K562 (cell line): ENCODE results near the gene RABGAP1L. TPM values are rescaled to one million over a fixed set of nuclear protein-coding genes. Genes with fewer than 3 reads are reported as not detected.

ENCODE experiments used
- BRD4 ChIP-seq: fragments of 200-600 bp; sonication (generic); IDR thresholded peaks from 2 replicates; pipeline ENCODE4 v1.6.1; 2017; ENCODE audit warnings: inconsistent platforms
- CXXC5 ChIP-seq: fragments of 250-450 bp; sonication (Bioruptor Pico); IDR thresholded peaks from 2 replicates; pipeline ENCODE4 v1.8.0; 2022; ENCODE audit warnings: inconsistent platforms, mild to moderate bottlenecking, moderate library complexity
- DPF2 ChIP-seq: fragments of 450-650 bp; IDR thresholded peaks from 2 replicates; pipeline ENCODE4 v1.6.1; 2016
- HSF4 ChIP-seq: fragments of 250-450 bp; sonication (Bioruptor Pico); IDR thresholded peaks from 2 replicates; pipeline ENCODE4 v2.1.2; 2022; ENCODE audit warnings: mild to moderate bottlenecking, moderate library complexity, borderline replicate concordance
- KHSRP ChIP-seq: fragments of 450-650 bp; IDR thresholded peaks from 2 replicates; pipeline ENCODE4 v1.6.1; 2017
- LCOR ChIP-seq: sonication (generic); formaldehyde crosslinking; IDR thresholded peaks from 2 replicates; pipeline ENCODE4 v1.8.0; 2022; ENCODE audit warnings: mild to moderate bottlenecking, missing genetic modification reagents
- RAD21 ChIP-seq, 2 experiments: fragments of 250-450 bp in 1 of 2; fragments of 450-650 bp in 1 of 2; sonication (Bioruptor Pico) in 1 of 2; formaldehyde crosslinking in 1 of 2; IDR thresholded peaks in 1 of 2; conservative IDR thresholded peaks in 1 of 2; 2 replicates each; pipeline versions ENCODE4 v1.4.0 to v1.8.0; 2020 to 2022; ENCODE audit warnings: mild to moderate bottlenecking in 2 of 2, moderate library complexity in 1 of 2
- RBM17 ChIP-seq: fragments of 200-400 bp; formaldehyde crosslinking; IDR thresholded peaks from 2 replicates; pipeline ENCODE4 v1.6.1; 2017; ENCODE audit warnings: low read depth, mild to moderate bottlenecking, low read length, borderline replicate concordance
- SLC30A9 ChIP-seq: fragments of 250-450 bp; sonication (Bioruptor Pico); IDR thresholded peaks from 2 replicates; pipeline ENCODE4 v1.8.0; 2022; ENCODE audit warnings: mild to moderate bottlenecking, moderate library complexity
- STAT5B ChIP-seq: fragments of 250-450 bp; sonication (Bioruptor Pico); IDR thresholded peaks from 2 replicates; pipeline ENCODE4 v1.8.0; 2021; ENCODE audit warnings: mild to moderate bottlenecking, inconsistent platforms
- TEAD2 ChIP-seq: fragments of 450-650 bp; IDR thresholded peaks from 2 replicates; pipeline ENCODE4 v1.6.1; 2016; ENCODE audit warnings: missing genetic modification characterization, control low read depth, missing compliant biosample characterization
- ZBTB1 ChIP-seq: sonication (generic); formaldehyde crosslinking; IDR thresholded peaks from 2 replicates; pipeline ENCODE4 v1.8.1; 2023; ENCODE audit warnings: missing genetic modification reagents, low read depth, mild to moderate bottlenecking, borderline replicate concordance
- ZBTB8A ChIP-seq: fragments of 450-650 bp; IDR thresholded peaks from 2 replicates; pipeline ENCODE4 v1.6.1; 2018; ENCODE audit warnings: mild to moderate bottlenecking, moderate library complexity; ENCODE audit not compliant: partially characterized antibody
- ZC3H4 ChIP-seq: sonication (generic); formaldehyde crosslinking; IDR thresholded peaks from 2 replicates; pipeline ENCODE4 v1.9.0; 2021; ENCODE audit warnings: missing genetic modification reagents, borderline replicate concordance
- ZKSCAN1 ChIP-seq: fragments of 150-350 bp; IDR thresholded peaks from 2 replicates; pipeline ENCODE4 v1.6.1; 2016; ENCODE audit warnings: low read depth, low read length
- ZNF239 ChIP-seq: fragments of 250-450 bp; sonication (Bioruptor Pico); IDR thresholded peaks from 2 replicates; pipeline ENCODE4 v1.4.0; 2020; ENCODE audit warnings: mild to moderate bottlenecking
- ZNF41 ChIP-seq: fragments of 250-450 bp; sonication (Bioruptor Pico); conservative IDR thresholded peaks from 2 replicates; pipeline ENCODE4 v1.4.0; 2020; ENCODE audit warnings: mild to moderate bottlenecking
- ZNF431 ChIP-seq: sonication (generic); formaldehyde crosslinking; IDR thresholded peaks from 2 replicates; pipeline ENCODE4 v1.8.0; 2022; ENCODE audit warnings: mild to moderate bottlenecking, missing genetic modification reagents
- ZNF57 ChIP-seq: fragments of 450-650 bp; formaldehyde crosslinking; IDR thresholded peaks from 2 replicates; pipeline ENCODE4 v1.4.0; 2020; ENCODE audit warnings: mild to moderate bottlenecking, moderate library complexity
- ZNF696 ChIP-seq: fragments of 250-450 bp; sonication (Bioruptor Pico); conservative IDR thresholded peaks from 2 replicates; pipeline ENCODE4 v1.4.0; 2020; ENCODE audit warnings: mild to moderate bottlenecking, moderate library complexity
- polyA plus RNA-seq, 8 experiments: library from polyadenylated mRNA; depleted of rRNA in 4 of 8; stranded (reverse) in 5 of 8; unstranded in 3 of 8; fragments of >200 nt; fragmentation: Nextera tagmentation in 2 of 8; fragmentation: Illumina TruSeq in 1 of 8; extraction: Ambion mirVana in 2 of 8; extraction: Trizol in 1 of 8; gene quantifications; 2 replicates each; pipeline versions ENCODE4 v1.2.1 to v1.2.3, GENCODE V29; 2011 to 2014; ENCODE audit warnings: inconsistent platforms in 1 of 8, missing spikeins in 1 of 8
- total RNA-seq, 7 experiments: library from RNA; depleted of rRNA in 6 of 7; stranded (reverse); fragments of >200 nt in 6 of 7; fragmentation: Illumina TruSeq in 2 of 7; extraction: Trizol in 2 of 7; gene quantifications; 2 replicates each; pipeline versions ENCODE4 v1.2.1 to v1.2.3, GENCODE V29; 2011 to 2021; ENCODE audit warnings: low replicate concordance in 1 of 7
- TF ChIP-seq, protein P1 (sequence below): fragments of 450-650 bp; IDR thresholded peaks from 2 replicates; pipeline ENCODE4 v1.6.1; 2018; ENCODE audit not compliant: partially characterized antibody
- TF ChIP-seq, protein P2 (sequence below): fragments of 450-650 bp; IDR thresholded peaks from 2 replicates; pipeline ENCODE4 v1.6.1; 2016
- TF ChIP-seq, protein P3 (sequence below): fragments of 450-650 bp; formaldehyde crosslinking; IDR thresholded peaks from 2 replicates; pipeline ENCODE4 v1.4.0; 2022; ENCODE audit warnings: mild to moderate bottlenecking, moderate library complexity

Gene RABGAP1L
- total and polyA plus RNA-seq, 9 of the 15 experiments (the other 6 are each of a cell fraction or from before 2014, with no cell fraction given) = 16.5 to 44.9 (median 26.7) TPM

DNA sequence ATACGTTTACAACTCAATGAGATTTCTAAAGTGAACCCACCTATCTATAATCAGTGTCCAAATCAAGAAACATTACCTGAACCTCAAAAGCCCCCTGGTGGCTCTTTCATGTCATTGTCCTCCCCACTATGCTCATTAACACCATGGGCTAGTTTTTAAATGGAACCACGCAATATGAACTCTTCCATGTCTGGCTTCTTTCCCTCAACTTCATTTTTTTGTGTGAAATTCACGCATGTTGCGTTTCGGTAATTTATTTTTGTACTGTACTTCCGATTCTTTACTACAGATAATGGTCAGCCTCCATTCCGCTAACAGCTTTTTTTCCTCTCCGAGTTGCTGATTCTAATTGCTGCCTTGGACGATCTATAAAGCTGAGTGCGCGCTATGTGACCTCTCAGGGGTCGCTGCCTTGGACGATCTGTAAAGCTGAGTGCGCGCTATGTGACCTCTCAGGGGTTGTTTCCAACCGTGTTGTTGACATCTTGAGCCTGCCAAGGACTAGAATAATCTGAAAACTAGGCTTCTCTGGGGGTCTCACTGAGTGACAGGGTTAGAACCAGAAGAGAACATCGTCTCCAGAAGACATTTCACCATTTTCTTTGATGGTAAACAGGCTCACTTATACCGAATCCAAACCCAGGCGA lies 839.4 kb downstream of the RABGAP1L start (continued):
- TF ChIP-seq, protein P1, sequence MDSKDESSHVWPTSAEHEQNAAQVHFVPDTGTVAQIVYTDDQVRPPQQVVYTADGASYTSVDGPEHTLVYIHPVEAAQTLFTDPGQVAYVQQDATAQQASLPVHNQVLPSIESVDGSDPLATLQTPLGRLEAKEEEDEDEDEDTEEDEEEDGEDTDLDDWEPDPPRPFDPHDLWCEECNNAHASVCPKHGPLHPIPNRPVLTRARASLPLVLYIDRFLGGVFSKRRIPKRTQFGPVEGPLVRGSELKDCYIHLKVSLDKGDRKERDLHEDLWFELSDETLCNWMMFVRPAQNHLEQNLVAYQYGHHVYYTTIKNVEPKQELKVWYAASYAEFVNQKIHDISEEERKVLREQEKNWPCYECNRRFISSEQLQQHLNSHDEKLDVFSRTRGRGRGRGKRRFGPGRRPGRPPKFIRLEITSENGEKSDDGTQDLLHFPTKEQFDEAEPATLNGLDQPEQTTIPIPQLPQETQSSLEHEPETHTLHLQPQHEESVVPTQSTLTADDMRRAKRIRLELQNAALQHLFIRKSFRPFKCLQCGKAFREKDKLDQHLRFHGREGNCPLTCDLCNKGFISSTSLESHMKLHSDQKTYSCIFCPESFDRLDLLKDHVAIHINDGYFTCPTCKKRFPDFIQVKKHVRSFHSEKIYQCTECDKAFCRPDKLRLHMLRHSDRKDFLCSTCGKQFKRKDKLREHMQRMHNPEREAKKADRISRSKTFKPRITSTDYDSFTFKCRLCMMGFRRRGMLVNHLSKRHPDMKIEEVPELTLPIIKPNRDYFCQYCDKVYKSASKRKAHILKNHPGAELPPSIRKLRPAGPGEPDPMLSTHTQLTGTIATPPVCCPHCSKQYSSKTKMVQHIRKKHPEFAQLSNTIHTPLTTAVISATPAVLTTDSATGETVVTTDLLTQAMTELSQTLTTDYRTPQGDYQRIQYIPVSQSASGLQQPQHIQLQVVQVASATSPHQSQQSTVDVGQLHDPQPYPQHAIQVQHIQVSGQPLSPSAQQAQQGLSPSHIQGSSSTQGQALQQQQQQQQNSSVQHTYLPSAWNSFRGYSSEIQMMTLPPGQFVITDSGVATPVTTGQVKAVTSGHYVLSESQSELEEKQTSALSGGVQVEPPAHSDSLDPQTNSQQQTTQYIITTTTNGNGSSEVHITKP = peak; percentile 46
- TF ChIP-seq RAD21 (CRISPR knock-in tag; conservative IDR thresholded peaks at IDR 0.05 in 1 of 2, IDR thresholded peaks at IDR 0.05 in 1 of 2) (peak; percentile 85 to 86), ZNF696 (CRISPR knock-in tag) (peak; percentile 57; the same call in 1 of the 2 replicates), ZBTB8A (no peak), TEAD2 (tag) (0 out of 2 replicates have a peak, but pooled peaks have one; percentile 45), ZNF431 (CRISPR knock-in tag) (no peak), ZNF57 (0 out of 2 replicates have a peak, but pooled peaks have one; percentile 60), SLC30A9 (0 out of 2 replicates have a peak, but pooled peaks have one; percentile 37), CXXC5 (CRISPR knock-in tag) (no peak), LCOR (CRISPR knock-in tag) (0 out of 2 replicates have a peak, but pooled peaks have one; percentile 21), DPF2 (0 out of 2 replicates have a peak, but pooled peaks have one; percentile 10), ZNF239 (CRISPR knock-in tag) (peak; percentile 39), KHSRP (no peak), ZC3H4 (CRISPR knock-in tag) (peak; percentile 99; the same call in 1 of the 2 replicates), ZNF41 (CRISPR knock-in tag) (no peak; the same call in none of the 2 replicates), BRD4 (peak; percentile 100), RBM17 (no peak), HSF4 (CRISPR knock-in tag) (0 out of 2 replicates have a peak, but pooled peaks have one; percentile 11), STAT5B (CRISPR knock-in tag) (no peak), ZKSCAN1 (peak; percentile 9; the same call in 1 of the 2 replicates), ZBTB1 (CRISPR knock-in tag) (no peak)
- TF ChIP-seq, protein P2, sequence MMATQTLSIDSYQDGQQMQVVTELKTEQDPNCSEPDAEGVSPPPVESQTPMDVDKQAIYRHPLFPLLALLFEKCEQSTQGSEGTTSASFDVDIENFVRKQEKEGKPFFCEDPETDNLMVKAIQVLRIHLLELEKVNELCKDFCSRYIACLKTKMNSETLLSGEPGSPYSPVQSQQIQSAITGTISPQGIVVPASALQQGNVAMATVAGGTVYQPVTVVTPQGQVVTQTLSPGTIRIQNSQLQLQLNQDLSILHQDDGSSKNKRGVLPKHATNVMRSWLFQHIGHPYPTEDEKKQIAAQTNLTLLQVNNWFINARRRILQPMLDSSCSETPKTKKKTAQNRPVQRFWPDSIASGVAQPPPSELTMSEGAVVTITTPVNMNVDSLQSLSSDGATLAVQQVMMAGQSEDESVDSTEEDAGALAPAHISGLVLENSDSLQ = peak; percentile 8; the same call in 1 of the 2 replicates
- TF ChIP-seq, protein P3, sequence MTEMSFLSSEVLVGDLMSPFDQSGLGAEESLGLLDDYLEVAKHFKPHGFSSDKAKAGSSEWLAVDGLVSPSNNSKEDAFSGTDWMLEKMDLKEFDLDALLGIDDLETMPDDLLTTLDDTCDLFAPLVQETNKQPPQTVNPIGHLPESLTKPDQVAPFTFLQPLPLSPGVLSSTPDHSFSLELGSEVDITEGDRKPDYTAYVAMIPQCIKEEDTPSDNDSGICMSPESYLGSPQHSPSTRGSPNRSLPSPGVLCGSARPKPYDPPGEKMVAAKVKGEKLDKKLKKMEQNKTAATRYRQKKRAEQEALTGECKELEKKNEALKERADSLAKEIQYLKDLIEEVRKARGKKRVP (CRISPR knock-in tag) = peak; percentile 71; the same call in 1 of the 2 replicates
